GM10248 (cell line): ENCODE data around the gene VEPH1.

Source experiments
- CTCF ChIA-PET: fragments of 300-600 bp; sonication (Branson Sonifier 250); formaldehyde crosslinking; extraction: SDS; loops from one replicate; lab custom pipeline; 2021; ENCODE audit warnings: antibody characterized with exemption; lab: Yijun Ruan, JAX
- POLR2A ChIA-PET: fragments of 350-650 bp; sonication (Branson Sonifier 250); formaldehyde crosslinking; extraction: SDS; loops from one replicate; lab custom pipeline; 2020; ENCODE audit warnings: antibody characterized with exemption; lab: Yijun Ruan, JAX
- DNase-seq: peaks from one replicate; pipeline ENCODE4 v3.0.0; 2012; ENCODE audit errors: extremely low spot score
- TF ChIP-seq, protein P1 (sequence below): IDR thresholded peaks from 2 replicates; pipeline ENCODE4 v1.5.1; 2012; ENCODE audit warnings: mild to moderate bottlenecking, low read depth; ENCODE audit errors: extremely low read depth, missing control alignments, control extremely low read depth

VEPH1 gene

DNA sequence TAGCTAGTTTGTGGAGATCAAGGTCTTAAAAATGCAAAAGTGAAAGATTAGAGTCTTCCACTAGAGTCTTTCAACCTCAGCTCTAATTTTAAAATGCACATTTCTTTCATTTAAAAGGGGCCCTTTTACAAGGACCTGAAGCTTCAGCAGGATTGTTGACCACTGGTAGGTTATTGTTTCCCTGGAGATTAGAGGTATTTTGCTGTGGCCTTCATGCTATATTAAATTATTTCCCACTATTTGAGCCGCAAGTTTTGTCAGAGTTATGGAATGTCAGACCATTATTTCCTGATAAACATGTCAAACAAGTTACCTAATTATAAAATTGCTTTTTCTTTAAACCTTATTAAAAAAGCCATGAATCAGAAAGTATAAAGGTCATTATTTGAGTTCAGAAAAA, 240.2 kb downstream of the VEPH1 start:
- TF ChIP-seq, protein P1, sequence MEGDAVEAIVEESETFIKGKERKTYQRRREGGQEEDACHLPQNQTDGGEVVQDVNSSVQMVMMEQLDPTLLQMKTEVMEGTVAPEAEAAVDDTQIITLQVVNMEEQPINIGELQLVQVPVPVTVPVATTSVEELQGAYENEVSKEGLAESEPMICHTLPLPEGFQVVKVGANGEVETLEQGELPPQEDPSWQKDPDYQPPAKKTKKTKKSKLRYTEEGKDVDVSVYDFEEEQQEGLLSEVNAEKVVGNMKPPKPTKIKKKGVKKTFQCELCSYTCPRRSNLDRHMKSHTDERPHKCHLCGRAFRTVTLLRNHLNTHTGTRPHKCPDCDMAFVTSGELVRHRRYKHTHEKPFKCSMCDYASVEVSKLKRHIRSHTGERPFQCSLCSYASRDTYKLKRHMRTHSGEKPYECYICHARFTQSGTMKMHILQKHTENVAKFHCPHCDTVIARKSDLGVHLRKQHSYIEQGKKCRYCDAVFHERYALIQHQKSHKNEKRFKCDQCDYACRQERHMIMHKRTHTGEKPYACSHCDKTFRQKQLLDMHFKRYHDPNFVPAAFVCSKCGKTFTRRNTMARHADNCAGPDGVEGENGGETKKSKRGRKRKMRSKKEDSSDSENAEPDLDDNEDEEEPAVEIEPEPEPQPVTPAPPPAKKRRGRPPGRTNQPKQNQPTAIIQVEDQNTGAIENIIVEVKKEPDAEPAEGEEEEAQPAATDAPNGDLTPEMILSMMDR, result no peak
- CTCF ChIA-PET, result no interaction called here
- POLR2A ChIA-PET, result no interaction called here
- no peak for DNase-seq

DNA sequence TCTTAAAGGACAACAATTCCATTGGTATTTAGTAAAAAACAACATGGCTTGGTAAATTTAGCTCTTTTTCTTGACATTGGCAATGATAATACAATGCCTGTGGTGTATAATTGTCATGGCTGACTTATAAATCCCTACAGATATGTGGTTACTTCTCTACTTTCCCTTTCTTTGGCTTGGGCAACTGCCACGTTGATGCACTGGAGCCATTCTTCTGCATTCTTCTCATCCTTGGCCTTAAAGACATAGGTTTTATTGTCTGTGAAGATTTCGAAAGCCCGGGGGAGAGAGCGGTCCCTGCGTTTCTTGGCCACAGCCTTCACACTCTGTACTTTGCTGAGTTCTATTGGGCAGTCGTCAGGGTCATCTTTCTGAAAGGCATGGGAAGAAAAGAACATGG, 242.2 kb downstream of the VEPH1 start:
- TF ChIP-seq, protein P1, result no peak
- no peak for DNase-seq
- CTCF ChIA-PET, result no interaction called here
- POLR2A ChIA-PET, result no interaction called here

DNA sequence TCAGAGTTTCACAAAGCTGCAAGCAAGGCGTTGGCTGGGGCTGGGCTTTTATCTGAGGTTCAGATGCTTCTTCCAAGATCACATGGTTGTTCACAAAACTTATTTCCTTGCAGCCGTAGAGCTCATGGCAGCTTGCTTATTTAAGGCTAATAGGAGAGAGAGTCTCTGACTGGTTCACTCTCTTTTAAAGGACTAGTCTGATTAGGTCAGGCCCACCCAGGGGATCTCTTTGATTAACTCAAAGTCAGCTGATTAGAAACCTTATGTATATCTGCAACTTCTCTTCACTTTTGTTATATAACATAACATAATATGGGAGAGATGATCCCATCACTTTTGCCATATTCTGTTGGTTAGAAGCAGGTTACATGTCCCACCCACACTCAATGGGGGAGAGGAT, 243.4 kb downstream of the VEPH1 start:
- TF ChIP-seq, protein P1, result no peak
- DNase-seq, result no peak
- ChIA-PET CTCF (no interaction called here), POLR2A (no interaction called here)

DNA sequence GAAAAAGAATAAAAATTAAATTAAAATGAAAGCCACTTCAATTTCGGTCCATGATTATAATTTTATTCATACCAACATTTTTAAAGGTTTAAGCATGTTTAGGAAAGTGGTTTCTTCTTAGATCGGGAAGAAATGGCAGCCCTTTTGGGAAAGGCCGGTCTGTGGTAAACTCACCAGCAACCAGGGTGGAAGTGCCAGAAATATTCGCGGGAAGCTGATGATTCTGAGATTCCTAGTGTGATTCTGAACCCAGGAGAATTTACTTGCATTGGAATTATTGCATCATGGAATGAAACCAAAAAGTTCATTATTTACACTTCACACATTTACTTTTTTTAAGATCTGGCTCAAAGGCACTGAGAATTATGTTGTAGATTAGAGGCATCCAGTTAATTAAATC, 246.1 kb downstream of the VEPH1 start:
- DNase-seq, result no peak
- TF ChIP-seq, protein P1, result no peak
- ChIA-PET CTCF (interaction anchor here (0.9 to 1.7 kb wide), 4 partner anchors 18 to 26 kb away, joined by 3 read pairs; no protein-coding TSS in a partner anchor), POLR2A (no interaction called here)

DNA sequence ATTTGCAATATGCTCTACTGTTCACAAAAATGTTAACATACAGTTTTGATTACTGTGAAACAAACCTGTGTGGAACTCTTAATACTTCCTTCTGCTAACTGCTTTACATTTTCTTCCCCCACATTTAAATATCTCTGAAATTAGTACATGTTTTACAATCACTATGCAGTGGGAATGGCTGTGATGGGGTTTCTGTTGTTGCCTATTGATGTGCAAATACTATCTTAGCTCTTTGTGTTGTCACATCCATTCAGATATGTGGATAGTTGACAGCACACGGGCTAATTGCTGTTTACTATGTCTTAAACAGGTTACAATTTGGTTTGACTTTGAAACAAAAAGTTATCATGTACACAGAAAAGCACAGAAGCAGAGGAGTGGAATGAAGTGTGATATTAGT, 247.4 kb downstream of the VEPH1 start:
- TF ChIP-seq, protein P1, result no peak
- POLR2A ChIA-PET, result no interaction called here
- DNase-seq, result no peak
- CTCF ChIA-PET, result interaction anchor here (1.0 kb wide), 1 partner anchor 16 kb away, joined by 3 read pairs; no protein-coding TSS in a partner anchor

DNA sequence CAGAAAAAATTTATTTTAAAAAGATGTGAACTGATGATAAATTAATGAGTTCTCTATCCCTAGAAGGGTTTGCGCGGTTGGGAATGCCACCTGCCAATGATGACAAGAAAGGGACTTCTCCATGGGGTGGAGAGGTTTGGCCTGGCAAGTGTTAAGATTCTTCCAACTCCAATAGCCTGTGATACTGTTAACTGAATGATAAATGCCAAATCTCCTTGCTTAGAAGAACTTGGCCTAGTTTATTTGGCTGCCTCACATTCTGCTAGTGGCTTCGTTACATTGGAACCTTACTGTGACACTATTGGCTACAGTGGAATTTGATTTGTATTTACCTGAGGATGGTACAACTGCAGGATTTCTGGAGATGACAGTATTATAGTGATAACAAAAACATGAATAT, 251.5 kb downstream of the VEPH1 start:
- DNase-seq, result no peak
- ChIA-PET CTCF (interaction anchor here (0.7 kb wide), 1 partner anchor 349 kb away, joined by 3 read pairs; no protein-coding TSS in a partner anchor), POLR2A (interaction anchor here (0.6 kb wide), 1 partner anchor 112 kb away, joined by 6 read pairs; no protein-coding TSS in a partner anchor)
- TF ChIP-seq, protein P1, result no peak

DNA sequence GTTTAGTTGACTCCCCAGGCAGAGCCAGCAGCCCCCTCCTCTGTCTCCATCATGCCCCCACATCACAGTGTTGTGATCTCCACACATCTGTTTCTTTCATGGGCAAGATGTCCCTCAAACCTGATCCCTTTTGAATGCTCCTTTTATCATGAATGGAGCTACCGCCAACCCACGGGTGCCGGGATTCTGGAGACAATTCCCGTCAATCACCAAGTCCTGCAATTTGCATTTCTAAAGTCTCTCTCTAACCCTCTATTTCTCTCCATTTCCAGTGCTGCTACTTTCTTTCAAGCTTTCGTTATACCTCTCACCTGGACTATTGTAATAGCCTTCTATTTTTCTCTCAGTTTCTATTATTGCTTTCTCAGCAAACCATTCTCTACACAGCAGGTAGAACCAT, 253.6 kb downstream of the VEPH1 start:
- ChIA-PET CTCF (interaction anchor here (1.2 to 1.4 kb wide), 3 partner anchors 10 to 48 kb away, joined by 3 read pairs; no protein-coding TSS in a partner anchor), POLR2A (no interaction called here)
- no peak for DNase-seq
- TF ChIP-seq, protein P1, result no peak
